Loucy (cell line): ENCODE data around the gene ZNF648.
A peak's percentile ranks its signal among the peaks of the same experiment; 100 is the strongest.

Source experiments
- H2AFZ ChIP-seq: fragments of 200-600 bp; sonication (generic); 2 replicates; pipeline ENCODE4 v1.6.0; 2016; ENCODE audit warnings: antibody characterized with exemption, mild to moderate bottlenecking, low read length, moderate library complexity
- H3F3A ChIP-seq: fragments of 200-600 bp; 2 replicates; pipeline ENCODE4 v1.6.0; 2016; ENCODE audit warnings: antibody characterized with exemption, low read depth, mild to moderate bottlenecking
- H3K27me3 ChIP-seq: fragments of 200-600 bp; sonication (generic); 2 replicates; pipeline ENCODE4 v1.6.1; 2014; ENCODE audit warnings: low read length, mild to moderate bottlenecking; ENCODE audit not compliant: insufficient read depth, poor library complexity, severe bottlenecking
- H3K36me3 ChIP-seq: fragments of 200-600 bp; sonication (generic); 2 replicates; pipeline ENCODE4 v1.6.1; 2016; ENCODE audit warnings: low read length; ENCODE audit not compliant: insufficient read depth
- H3K4me1 ChIP-seq: fragments of 200-600 bp; sonication (generic); 2 replicates; pipeline ENCODE4 v1.5.1; 2014; ENCODE audit warnings: low read length, mild to moderate bottlenecking; ENCODE audit not compliant: insufficient read depth, poor library complexity, severe bottlenecking
- H3K4me2 ChIP-seq: fragments of 200-600 bp; sonication (generic); 2 replicates; pipeline ENCODE4 v1.6.0; 2014; ENCODE audit warnings: antibody characterized with exemption, low read length, low read depth, mild to moderate bottlenecking; ENCODE audit not compliant: poor library complexity, severe bottlenecking
- H3K4me3 ChIP-seq: fragments of 200-600 bp; sonication (generic); 2 replicates; pipeline ENCODE4 v1.5.1; 2014; ENCODE audit warnings: low read length, mild to moderate bottlenecking, mixed read lengths; ENCODE audit not compliant: poor library complexity, severe bottlenecking
- H3K79me2 ChIP-seq: fragments of 200-600 bp; sonication (generic); 2 replicates; pipeline ENCODE4 v1.6.1; 2014; ENCODE audit warnings: low read length; ENCODE audit not compliant: insufficient read depth
- H3K9ac ChIP-seq: fragments of 200-600 bp; sonication (generic); 2 replicates; pipeline ENCODE4 v1.6.0; 2014; ENCODE audit warnings: mild to moderate bottlenecking, low read depth, low read length, moderate library complexity; ENCODE audit not compliant: poor library complexity, severe bottlenecking
- H3K9me2 ChIP-seq: fragments of 200-600 bp; sonication (generic); replicated peaks from 2 replicates; pipeline ENCODE4 v1.6.1; 2016; ENCODE audit warnings: low read depth, low read length, mixed read lengths
- H3K9me3 ChIP-seq: fragments of 200-600 bp; sonication (generic); 2 replicates; pipeline ENCODE4 v1.6.1; 2014; ENCODE audit warnings: mild to moderate bottlenecking, antibody characterized with exemption, low read length, low read depth; ENCODE audit not compliant: insufficient read depth
- H4K20me1 ChIP-seq: fragments of 200-600 bp; sonication (generic); 2 replicates; pipeline ENCODE4 v1.6.0; 2014; ENCODE audit warnings: antibody characterized with exemption, low read length, mild to moderate bottlenecking; ENCODE audit not compliant: insufficient read depth, poor library complexity, severe bottlenecking
- CTCF ChIP-seq: fragments of 200-600 bp; sonication (generic); conservative IDR thresholded peaks from 2 replicates; pipeline ENCODE4 v1.5.1; 2014; ENCODE audit warnings: mild to moderate bottlenecking, antibody characterized with exemption, low read length
- EZH2phosphoT487 ChIP-seq: fragments of 200-600 bp; IDR thresholded peaks from 2 replicates; pipeline ENCODE4 v1.6.1; 2018; ENCODE audit warnings: antibody characterized with exemption, mild to moderate bottlenecking, moderate library complexity, borderline replicate concordance

ZNF648 gene

GRCh38 chr1:182069028-182069466, 7.5 kb upstream of the ZNF648 start:
- H3K9me2 ChIP-seq = no peaks in the 10 kb centered on the region
- H4K20me1 ChIP-seq = no peaks in the 10 kb centered on the region
- H3K79me2 ChIP-seq = no peaks in the 10 kb centered on the region
- no peak overlapping the region for H3K4me2 ChIP-seq
- H3F3A ChIP-seq = no peaks in the 10 kb centered on the region
- H3K4me1 ChIP-seq = no peaks in the 10 kb centered on the region
- no peak overlapping the region for H3K9ac ChIP-seq
- no peak for TF ChIP-seq EZH2phosphoT487
- peak; percentile 72 for TF ChIP-seq CTCF
- no peak overlapping the region for H2AFZ ChIP-seq
- H3K9me3 ChIP-seq = no peaks in the 10 kb centered on the region
- no peaks in the 10 kb centered on the region for H3K36me3 ChIP-seq
- H3K27me3 ChIP-seq = no peaks in the 10 kb centered on the region
- no peak overlapping the region for H3K4me3 ChIP-seq

GRCh38 chr1:182066934-182067333, 5.4 kb upstream of the ZNF648 start:
- Histone ChIP-seq H2AFZ (no peak overlapping the region), H3K9me2 (no peaks in the 10 kb centered on the region), H3K36me3 (no peaks in the 10 kb centered on the region), H3K4me1 (no peaks in the 10 kb centered on the region), H3K79me2 (no peaks in the 10 kb centered on the region), H3F3A (no peaks in the 10 kb centered on the region), H3K9me3 (no peaks in the 10 kb centered on the region), H3K27me3 (no peaks in the 10 kb centered on the region), H4K20me1 (no peaks in the 10 kb centered on the region), H3K9ac (no peak overlapping the region), H3K4me2 (no peak overlapping the region), H3K4me3 (no peak overlapping the region)
- no peak for TF ChIP-seq EZH2phosphoT487

GRCh38 chr1:182065126-182065845, 3.8 kb upstream of the ZNF648 start:
- no peak overlapping the region for H3K9ac ChIP-seq
- no peaks in the 10 kb centered on the region for H3K9me3 ChIP-seq
- no peaks in the 10 kb centered on the region for H4K20me1 ChIP-seq
- no peak overlapping the region for H3K4me2 ChIP-seq
- no peaks in the 10 kb centered on the region for H3K36me3 ChIP-seq
- no peaks in the 10 kb centered on the region for H3K9me2 ChIP-seq
- H2AFZ ChIP-seq = no peak overlapping the region
- H3K4me3 ChIP-seq = no peak overlapping the region
- H3K79me2 ChIP-seq = no peaks in the 10 kb centered on the region
- no peaks in the 10 kb centered on the region for H3K4me1 ChIP-seq
- no peaks in the 10 kb centered on the region for H3K27me3 ChIP-seq
- H3F3A ChIP-seq = no peaks in the 10 kb centered on the region
- no peak for TF ChIP-seq EZH2phosphoT487
- TF ChIP-seq CTCF = no peak; the same call in 1 of the 2 replicates

- Histone ChIP-seq H3K9ac (no peak overlapping the region), H3K9me2 (no peaks in the 10 kb centered on the region), H3K36me3 (no peaks in the 10 kb centered on the region), H4K20me1 (no peaks in the 10 kb centered on the region), H3K4me1 (no peaks in the 10 kb centered on the region), H3K9me3 (no peaks in the 10 kb centered on the region), H3K4me3 (no peak overlapping the region), H3F3A (no peaks in the 10 kb centered on the region), H3K79me2 (no peaks in the 10 kb centered on the region), H2AFZ (no peak overlapping the region), H3K27me3 (no peaks in the 10 kb centered on the region), H3K4me2 (no peak overlapping the region)
- no peak for TF ChIP-seq EZH2phosphoT487
- TF ChIP-seq CTCF = no peak
Measured at GRCh38 chr1:182064611-182065010, 3.1 kb upstream of the ZNF648 start.
